ENCODE results near the gene ABHD13. TPM values are rescaled to one million over a fixed set of nuclear protein-coding genes. Genes with fewer than 3 reads are reported as not detected.

Gene ABHD13
- total RNA-seq, 1 experiment from 2014 or later, result 9.9 TPM

GRCh38 chr13:108268466-108269112, 50.4 kb downstream of the ABHD13 start:
- Mint-ChIP-seq H3K36me3 (ENCODE audit: insufficient read depth, unreplicated experiment) (no peaks in the 10 kb centered on the region), H3K27ac (ENCODE audit: unreplicated experiment) (no peak overlapping the region), H3K4me3 (ENCODE audit: unreplicated experiment) (no peak overlapping the region), H3K4me1 (ENCODE audit: low read depth, unreplicated experiment) (no peaks in the 10 kb centered on the region), H3K9me3 (ENCODE audit: unreplicated experiment) (no peaks in the 10 kb centered on the region), H3K27me3 (ENCODE audit: insufficient read depth, unreplicated experiment) (no peaks in the 10 kb centered on the region)
- Histone ChIP-seq H3K36me3 (ENCODE audit: control insufficient read depth, insufficient read depth, low read length) (no peaks in the 10 kb centered on the region), H3K27me3 (replicated peaks; ENCODE audit: control insufficient read depth, insufficient read depth, low read length) (no peaks in the 10 kb centered on the region), H3K4me1 (no peaks in the 10 kb centered on the region), H3K4me3 (ENCODE audit: low read depth, low read length) (no peak overlapping the region), H3K9me3 (no peaks in the 10 kb centered on the region)
- intact Hi-C loops (cut with micrococcal nuclease; ENCODE audit: unreplicated experiment), result no loop called here
- BruUV-seq (replicated peaks), result no TSS peak
- DNase-seq, result no peak
- TF ChIP-seq CTCF (IDR thresholded peaks at IDR 0.05; ENCODE audit: insufficient read depth in 1 of 2, low read depth in 1 of 2, low read length in 1 of 2, severe bottlenecking in 1 of 2, unreplicated experiment in 1 of 2), result no peak
- ChIA-PET POLR2A (no interaction called here), CTCF (no interaction called here)

- Histone ChIP-seq H3K27me3 (replicated peaks; ENCODE audit: control insufficient read depth, insufficient read depth, low read length) (no peaks in the 10 kb centered on the region), H3K4me3 (ENCODE audit: low read depth, low read length) (no peak within 1 kb of the TSS), H3K9me3 (no peaks in the 10 kb centered on the region), H3K4me1 (no peaks in the 10 kb centered on the region), H3K36me3 (ENCODE audit: control insufficient read depth, insufficient read depth, low read length) (no peaks in the 10 kb centered on the region)
- no peak for TF ChIP-seq CTCF (IDR thresholded peaks at IDR 0.05; ENCODE audit: insufficient read depth in 1 of 2, low read depth in 1 of 2, low read length in 1 of 2, severe bottlenecking in 1 of 2, unreplicated experiment in 1 of 2)
- POLR2A ChIA-PET, result no interaction called here
- H3K27ac Mint-ChIP-seq (ENCODE audit: unreplicated experiment), result no peak within 1 kb of the TSS
- intact Hi-C loops (cut with micrococcal nuclease; ENCODE audit: unreplicated experiment), result no loop called here
- DNase-seq, result peak in 1 of 2 experiments; percentile 16
- no peaks in the 10 kb centered on the region for H3K9me3 Mint-ChIP-seq (ENCODE audit: unreplicated experiment)
- BruUV-seq (replicated peaks), result no TSS peak
- no peaks in the 10 kb centered on the region for H3K36me3 Mint-ChIP-seq (ENCODE audit: insufficient read depth, unreplicated experiment)
- no peaks in the 10 kb centered on the region for H3K27me3 Mint-ChIP-seq (ENCODE audit: insufficient read depth, unreplicated experiment)
- CTCF ChIA-PET, result no interaction called here
- H3K4me1 Mint-ChIP-seq (ENCODE audit: low read depth, unreplicated experiment), result no peaks in the 10 kb centered on the region
- no peak within 1 kb of the TSS for H3K4me3 Mint-ChIP-seq (ENCODE audit: unreplicated experiment)
These were observed 51.6 kb downstream of the ABHD13 start, which contains the start of gene TNFSF13B for GRCh38 chr13:108269601-108270328. TSS of gene TNFSF13B (plus strand) at chr13:108269718. CDS start at chr13:108269896, 178 bp downstream.

GRCh38 chr13:108270442-108270841, 52.2 kb downstream of the ABHD13 start:
- Mint-ChIP-seq H3K27ac (ENCODE audit: unreplicated experiment) (no peak overlapping the region), H3K4me3 (ENCODE audit: unreplicated experiment) (no peak overlapping the region), H3K4me1 (ENCODE audit: low read depth, unreplicated experiment) (no peaks in the 10 kb centered on the region), H3K27me3 (ENCODE audit: insufficient read depth, unreplicated experiment) (no peaks in the 10 kb centered on the region), H3K36me3 (ENCODE audit: insufficient read depth, unreplicated experiment) (no peaks in the 10 kb centered on the region), H3K9me3 (ENCODE audit: unreplicated experiment) (no peaks in the 10 kb centered on the region)
- H3K4me1 ChIP-seq, result no peaks in the 10 kb centered on the region
- BruUV-seq (replicated peaks), result no TSS peak
- no peak for TF ChIP-seq CTCF (IDR thresholded peaks at IDR 0.05; ENCODE audit: insufficient read depth in 1 of 2, low read depth in 1 of 2, low read length in 1 of 2, severe bottlenecking in 1 of 2, unreplicated experiment in 1 of 2)
- ChIA-PET POLR2A (no interaction called here), CTCF (no interaction called here)
- H3K4me3 ChIP-seq (ENCODE audit: low read depth, low read length), result no peak overlapping the region
- no peaks in the 10 kb centered on the region for H3K27me3 ChIP-seq (replicated peaks; ENCODE audit: control insufficient read depth, insufficient read depth, low read length)
- intact Hi-C loops (cut with micrococcal nuclease; ENCODE audit: unreplicated experiment), result no loop called here
- no peak for DNase-seq
- no peaks in the 10 kb centered on the region for H3K36me3 ChIP-seq (ENCODE audit: control insufficient read depth, insufficient read depth, low read length)
- H3K9me3 ChIP-seq, result no peaks in the 10 kb centered on the region
